Natural killer cell (primary cell): ENCODE data around the gene TTC27. TPM values are rescaled to one million over a fixed set of nuclear protein-coding genes. Genes with fewer than 3 reads are reported as not detected.
"Not testable (repeated sequence)": the region's sequence is repeated elsewhere in the genome, so short reads cannot be mapped to it uniquely, and the experiment has no call there.

Experiments used
- ATAC-seq, 3 donors: fragments of 150-1000 bp in 2 of 3; fragments of 200-7000 bp in 1 of 3; cut with Tn5 transposase; 1 replicate in 1 of 3; 2 replicates in 2 of 3; pipeline ENCODE4 v1.10.0; 2021; ENCODE audit warnings: mild to moderate bottlenecking in 2 of 3, moderate library complexity in 2 of 3
- DNase-seq, 2 donors: peaks; one replicate each; pipeline versions ENCODE4 v3.0.0 to v3.0.0-alpha.2; 2013 to 2021; ENCODE audit warnings: mixed read lengths in 1 of 2
- H3K27ac ChIP-seq: one replicate; pipeline ENCODE4 v1.5.1; 2013; ENCODE audit warnings: mild to moderate bottlenecking, low read length
- H3K27me3 ChIP-seq: one replicate; pipeline ENCODE4 v1.6.1; 2013; ENCODE audit warnings: low read length; ENCODE audit not compliant: control insufficient read depth, insufficient read depth
- H3K36me3 ChIP-seq: one replicate; pipeline ENCODE4 v1.6.1; 2013; ENCODE audit warnings: low read length; ENCODE audit not compliant: control insufficient read depth, insufficient read depth
- H3K4me1 ChIP-seq: one replicate; pipeline ENCODE4 v1.6.1; 2013; ENCODE audit warnings: low read length; ENCODE audit not compliant: control insufficient read depth, insufficient read depth
- H3K4me3 ChIP-seq: one replicate; pipeline ENCODE4 v1.5.1; 2013; ENCODE audit warnings: low read length
- H3K9me3 ChIP-seq: one replicate; pipeline ENCODE4 v1.6.1; 2013; ENCODE audit warnings: low read length; ENCODE audit not compliant: control insufficient read depth, insufficient read depth
- H3K27ac Mint-ChIP-seq, 2 donors: one replicate each; pipeline ENCODE4 v1.8.0; 2022; ENCODE audit warnings: mild to moderate bottlenecking in 2 of 2, mixed read lengths in 2 of 2, moderate library complexity in 1 of 2
- H3K27me3 Mint-ChIP-seq, 2 donors: one replicate each; pipeline ENCODE4 v1.8.0; 2022; ENCODE audit warnings: low read depth in 2 of 2, mixed read lengths in 2 of 2
- H3K36me3 Mint-ChIP-seq: one replicate; pipeline ENCODE4 v1.8.0; 2022; ENCODE audit warnings: mixed read lengths
- H3K4me1 Mint-ChIP-seq, 2 donors: one replicate each; pipeline ENCODE4 v1.8.0; 2022; ENCODE audit warnings: mixed read lengths in 2 of 2
- H3K4me3 Mint-ChIP-seq: one replicate; pipeline ENCODE4 v1.8.0; 2022; ENCODE audit warnings: mild to moderate bottlenecking, moderate library complexity, mixed read lengths
- H3K9me3 Mint-ChIP-seq, 2 donors: one replicate each; pipeline ENCODE4 v1.8.0; 2022; ENCODE audit warnings: mixed read lengths in 2 of 2
- CTCF ChIP-seq: fragments of 200-600 bp; IDR thresholded peaks from one replicate; pipeline ENCODE4 v1.8.0; 2022; ENCODE audit warnings: antibody characterized with exemption
- WGBS: methylation state at CpG from one replicate; pipeline ENCODE4 v1.1.7; 2013; ENCODE audit warnings: missing lambda C conversion rate; ENCODE audit not compliant: insufficient coverage; 5-methylcytosine and 5-hydroxymethylcytosine counted together
- intact Hi-C: fragments of 100-400 bp; cut with micrococcal nuclease; formaldehyde crosslinking; loops from one replicate; pipeline ENCODE4 v1.14.2; 2022
- total RNA-seq, 4 donors: library from RNA; stranded (reverse); fragments of 120-200 nt in 1 of 4; gene quantifications; one replicate each; pipeline versions ENCODE4 v1.2.3 to v1.2.4, GENCODE V29; 2013 to 2022

TTC27 gene
- total RNA-seq, 3 donors from 2014 or later (not counting 1 experiment from before 2014, with no cell fraction given), result 13.7 to 14.6 (median 14.1) TPM

- Histone ChIP-seq H3K9me3 (no peaks in the 10 kb centered on the region), H3K27ac (no peak overlapping the region), H3K4me1 (peaks cover 18% of the 10 kb centered on the region), H3K27me3 (no peaks in the 10 kb centered on the region), H3K4me3 (no peak overlapping the region), H3K36me3 (peaks cover 12% of the 10 kb centered on the region)
- Mint-ChIP-seq H3K27me3 (no peaks in the 10 kb centered on the region), H3K9me3 (no peaks in the 10 kb centered on the region), H3K27ac (peak overlapping the region in 1 of 2 donors; percentile 89), H3K36me3 (no peaks in the 10 kb centered on the region), H3K4me1 (peaks cover 15 to 18% of the 10 kb centered on the region in 2 donors), H3K4me3 (no peak overlapping the region)
- intact Hi-C loops, result no loop called here
- no peak for ATAC-seq
- DNase-seq, result no peak
- 75% methylated on average over 12 of the region's 13 CpGs for WGBS
- no peak for TF ChIP-seq CTCF
These were observed 1.1 kb upstream of the TTC27 start for GRCh38 chr2:32626639-32627221.

GRCh38 chr2:32627441-32627813, 423 bp upstream of the TTC27 start:
- Mint-ChIP-seq H3K4me3 (peak overlapping the region; percentile 97), H3K27ac (peak overlapping the region; percentile 89), H3K9me3 (no peaks in the 10 kb centered on the region), H3K36me3 (no peaks in the 10 kb centered on the region), H3K4me1 (peaks cover 15 to 18% of the 10 kb centered on the region in 2 donors), H3K27me3 (no peaks in the 10 kb centered on the region)
- peaks cover 18% of the 10 kb centered on the region for H3K4me1 ChIP-seq
- 2% methylated on average over 16 of the region's 16 CpGs for WGBS
- TF ChIP-seq CTCF, result no peak
- H3K27ac ChIP-seq, result peak overlapping the region; percentile 1
- H3K4me3 ChIP-seq, result peak overlapping the region; percentile 73
- intact Hi-C loops, result no loop called here
- H3K36me3 ChIP-seq, result peaks cover 13% of the 10 kb centered on the region
- no peaks in the 10 kb centered on the region for H3K27me3 ChIP-seq
- no peaks in the 10 kb centered on the region for H3K9me3 ChIP-seq
- no peak for DNase-seq
- peak; percentile 20 to 37 (median 26) for ATAC-seq

GRCh38 chr2:32632089-32632488, 4.2 kb downstream of the TTC27 start:
- H3K4me3 ChIP-seq, result no peak overlapping the region
- Mint-ChIP-seq H3K27ac (no peak overlapping the region), H3K4me1 (peaks cover 14 to 17% of the 10 kb centered on the region in 2 donors), H3K9me3 (no peaks in the 10 kb centered on the region), H3K4me3 (no peak overlapping the region), H3K27me3 (no peaks in the 10 kb centered on the region), H3K36me3 (no peaks in the 10 kb centered on the region)
- H3K4me1 ChIP-seq, result peaks cover 16% of the 10 kb centered on the region
- H3K9me3 ChIP-seq, result no peaks in the 10 kb centered on the region
- intact Hi-C loops, result no loop called here
- no peak for TF ChIP-seq CTCF
- WGBS, result 88% methylated on average over 2 of the region's 5 CpGs
- H3K27me3 ChIP-seq, result no peaks in the 10 kb centered on the region
- DNase-seq (no peak), ATAC-seq (no peak)
- H3K36me3 ChIP-seq, result peaks cover 41% of the 10 kb centered on the region
- no peak overlapping the region for H3K27ac ChIP-seq

- Mint-ChIP-seq H3K27me3 (no peaks in the 10 kb centered on the region), H3K4me1 (peaks cover 4 to 7% of the 10 kb centered on the region in 2 donors), H3K9me3 (no peaks in the 10 kb centered on the region), H3K27ac (no peak overlapping the region), H3K36me3 (no peaks in the 10 kb centered on the region), H3K4me3 (no peak overlapping the region)
- H3K36me3 ChIP-seq, result peaks cover 46% of the 10 kb centered on the region
- no peak overlapping the region for H3K4me3 ChIP-seq
- DNase-seq, result no peak
- 83% methylated on average over 1 of the region's 3 CpGs for WGBS
- intact Hi-C loops, result no loop called here
- H3K9me3 ChIP-seq, result no peaks in the 10 kb centered on the region
- no peak for ATAC-seq
- TF ChIP-seq CTCF, result no peak
- no peaks in the 10 kb centered on the region for H3K27me3 ChIP-seq
- peaks cover 11% of the 10 kb centered on the region for H3K4me1 ChIP-seq
- no peak overlapping the region for H3K27ac ChIP-seq
These were observed 5.2 kb downstream of the TTC27 start for GRCh38 chr2:32633040-32633439.

- H3K27me3 ChIP-seq, H3K9me3 Mint-ChIP-seq, H3K9me3 ChIP-seq, H3K27ac ChIP-seq, H3K4me1 ChIP-seq, H3K27me3 Mint-ChIP-seq, H3K4me3 ChIP-seq, H3K4me3 Mint-ChIP-seq, H3K4me1 Mint-ChIP-seq, H3K36me3 Mint-ChIP-seq, DNase-seq, H3K27ac Mint-ChIP-seq, intact Hi-C loops, ATAC-seq: not testable (repeated sequence)
- 98% methylated on average over 5 of the region's 5 CpGs for WGBS
- peaks cover 62% of the 10 kb centered on the region for H3K36me3 ChIP-seq
These were observed 10.7 kb downstream of the TTC27 start for GRCh38 chr2:32638548-32638947.
